Left renal cortex interstitium (tissue), 4 donors: ENCODE measurements around the gene PRDM16. TPM values are rescaled to one million over a fixed set of nuclear protein-coding genes. Genes with fewer than 3 reads are reported as not detected.
"Not testable (repeated sequence)": the region's sequence is repeated elsewhere in the genome, so short reads cannot be mapped to it uniquely, and the experiment has no call there.

ENCODE experiments used
- DNase-seq, 4 donors: peaks; one replicate each; pipeline ENCODE4 v3.0.0-alpha.2; 2013; ENCODE audit warnings: low read depth in 4 of 4, low spot score in 2 of 4, missing footprints in 1 of 4
- polyA plus RNA-seq, 4 donors: library from polyadenylated mRNA; unstranded; fragments of 120-200 nt; gene quantifications; one replicate each; pipeline ENCODE4 v1.2.1, GENCODE V29; 2013; ENCODE audit not compliant: insufficient read length in 4 of 4

Gene PRDM16
- polyA plus RNA-seq, 4 donors, result 4.9 to 12.5 (median 7.0) TPM

DNA sequence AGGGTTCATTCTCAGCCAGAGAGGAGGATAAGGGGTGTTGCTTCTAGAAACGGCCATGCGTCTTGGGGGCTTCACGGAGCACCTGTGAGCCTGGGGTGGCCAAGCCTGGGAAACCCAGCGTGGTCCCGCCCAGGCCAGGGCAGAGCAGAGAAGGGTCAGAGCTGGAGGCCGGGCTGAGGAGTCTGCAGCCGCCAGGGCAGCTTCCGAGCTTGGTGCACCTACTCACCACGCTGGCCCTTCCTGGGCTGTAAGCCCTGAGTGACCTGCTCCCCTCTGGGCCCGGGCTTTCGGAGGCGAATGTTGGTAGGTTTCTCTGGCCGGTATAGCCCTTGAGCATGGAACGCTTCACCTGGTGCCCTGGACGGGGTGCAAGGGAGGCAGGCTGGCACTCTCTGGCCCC lies 215.7 kb downstream of the PRDM16 start:
- no peak for DNase-seq

DNA sequence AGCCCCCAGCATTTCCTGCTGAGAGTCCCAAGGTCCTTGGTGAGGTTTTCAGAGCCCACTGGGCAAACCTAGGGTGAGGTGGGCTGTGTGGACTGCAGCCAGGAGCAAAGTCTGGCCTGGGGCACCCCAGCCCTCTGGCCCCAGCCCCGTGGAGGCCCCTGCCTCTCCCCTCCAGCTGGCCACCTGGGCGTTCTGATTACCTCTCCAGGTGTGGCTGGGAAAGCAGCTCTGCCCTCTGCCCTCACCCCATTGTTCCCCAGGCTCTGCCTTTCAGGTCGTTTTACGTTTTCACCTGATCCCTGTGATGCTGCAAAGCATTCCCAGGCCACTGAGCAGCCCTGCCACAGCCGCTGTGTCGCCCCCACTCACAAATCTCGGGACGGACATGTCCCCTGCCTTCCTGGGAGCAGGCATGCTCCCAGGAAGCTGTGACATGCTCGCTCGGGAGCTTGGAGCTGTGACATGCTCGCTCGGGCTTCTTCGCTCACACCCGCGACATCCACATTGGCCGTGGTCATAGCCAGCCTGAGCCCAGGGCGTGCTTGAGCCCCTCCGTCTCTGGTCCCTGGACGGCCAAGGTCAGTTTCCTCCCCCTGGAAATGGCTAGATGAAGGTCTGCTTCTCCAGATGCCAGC lies 216.2 kb downstream of the PRDM16 start:
- DNase-seq, result no peak

DNA sequence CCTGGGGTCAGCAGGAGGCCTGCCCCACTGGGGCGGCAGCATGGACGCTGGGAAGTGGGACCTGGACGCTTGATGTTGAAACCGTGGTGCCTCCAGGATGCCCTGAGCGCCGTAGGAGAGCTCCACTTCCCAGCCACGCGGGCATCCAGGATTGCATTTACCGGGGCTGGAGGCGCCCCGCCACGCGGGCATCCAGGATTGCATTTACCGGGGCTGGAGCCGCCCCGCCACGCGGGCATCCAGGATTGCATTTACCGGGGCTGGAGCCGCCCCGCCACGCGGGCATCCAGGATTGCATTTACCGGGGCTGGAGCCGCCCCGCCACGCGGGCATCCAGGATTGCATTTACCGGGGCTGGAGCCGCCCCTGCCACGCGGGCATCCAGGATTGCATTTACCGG lies 218.1 kb downstream of the PRDM16 start:
- DNase-seq, result not testable (repeated sequence)

DNA sequence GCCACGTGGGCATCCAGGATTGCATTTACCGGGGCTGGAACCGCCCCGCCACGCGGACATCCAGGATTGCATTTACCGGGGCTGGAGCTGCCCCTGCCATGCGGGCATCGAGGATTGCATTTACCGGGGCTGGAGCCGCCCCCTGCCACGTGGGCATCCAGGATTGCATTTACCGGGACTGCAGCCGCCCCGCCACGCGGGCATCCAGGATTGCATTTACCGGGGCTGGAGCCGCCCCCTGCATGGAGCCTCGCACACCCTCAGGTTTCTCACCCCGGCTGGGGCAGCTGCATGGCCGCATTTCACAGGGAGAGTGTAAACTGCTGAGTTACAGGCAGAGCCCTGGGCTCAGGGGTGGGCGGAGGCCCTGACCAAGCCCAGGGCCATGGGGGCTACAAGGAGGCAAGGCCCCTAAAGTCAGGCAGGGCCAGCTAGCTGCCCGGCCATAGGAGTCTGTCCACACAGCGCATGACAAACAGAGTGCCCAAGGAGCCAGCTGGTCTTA lies 218.7 kb downstream of the PRDM16 start:
- no peak for DNase-seq

DNA sequence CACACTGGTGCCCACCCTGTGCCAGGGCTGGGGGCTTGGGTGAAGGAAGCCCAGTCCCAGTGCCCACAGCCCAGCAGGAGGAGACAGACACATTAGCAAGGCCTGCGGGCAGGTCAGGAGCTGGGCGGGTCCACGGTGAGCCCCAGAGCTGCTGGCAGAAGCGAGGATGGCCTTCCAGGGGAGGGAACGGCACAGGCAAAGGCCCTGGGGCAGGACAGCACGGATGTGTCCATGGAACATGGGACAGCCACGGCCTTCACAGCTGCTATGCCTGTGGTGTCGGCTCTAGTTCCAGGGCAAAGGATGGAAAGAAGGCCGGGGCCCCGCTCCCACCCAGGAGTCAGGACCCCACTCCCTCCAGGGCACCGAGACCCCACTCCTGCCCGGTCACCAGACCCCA lies 220.5 kb downstream of the PRDM16 start:
- no peak for DNase-seq

DNA sequence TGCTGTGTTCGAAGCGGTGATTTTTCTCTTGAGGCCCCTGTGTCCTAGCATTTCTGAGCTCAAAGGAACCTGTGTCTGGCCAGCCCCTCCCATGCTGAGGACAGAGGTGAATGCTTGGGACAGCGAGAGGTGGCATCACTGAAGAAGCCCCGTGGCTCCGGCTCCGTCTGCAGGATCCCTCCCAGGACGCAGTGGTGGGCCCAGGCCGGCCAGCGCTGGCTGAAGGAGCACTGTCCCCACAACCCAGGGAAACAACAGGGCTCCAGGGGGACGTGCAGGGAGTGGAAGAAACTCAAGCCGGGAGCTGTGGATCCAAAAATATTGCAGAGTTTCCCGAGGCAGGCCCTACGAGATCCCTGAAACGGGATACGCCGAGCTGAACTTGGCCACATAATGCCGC lies 221.4 kb downstream of the PRDM16 start:
- no peak for DNase-seq

DNA sequence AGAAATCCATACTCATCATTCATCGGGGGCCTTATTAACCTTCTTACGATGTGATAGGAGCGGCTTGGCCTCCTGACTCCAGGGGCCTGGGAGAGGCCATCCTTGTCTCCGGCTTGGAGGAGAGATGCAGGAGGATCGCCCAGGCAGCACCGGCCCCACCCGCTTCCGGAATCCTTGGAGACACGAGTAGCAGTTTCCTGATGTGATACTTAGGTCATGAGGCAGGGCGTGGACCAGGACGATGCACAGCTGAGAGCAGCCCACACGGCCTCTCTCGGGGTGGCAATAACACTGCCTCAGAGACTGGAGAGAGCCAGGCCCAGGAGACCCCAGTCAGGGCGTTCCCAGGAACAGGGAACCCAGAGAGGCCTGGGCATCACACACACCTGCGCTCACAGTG lies 221.9 kb downstream of the PRDM16 start:
- DNase-seq, result no peak

DNA sequence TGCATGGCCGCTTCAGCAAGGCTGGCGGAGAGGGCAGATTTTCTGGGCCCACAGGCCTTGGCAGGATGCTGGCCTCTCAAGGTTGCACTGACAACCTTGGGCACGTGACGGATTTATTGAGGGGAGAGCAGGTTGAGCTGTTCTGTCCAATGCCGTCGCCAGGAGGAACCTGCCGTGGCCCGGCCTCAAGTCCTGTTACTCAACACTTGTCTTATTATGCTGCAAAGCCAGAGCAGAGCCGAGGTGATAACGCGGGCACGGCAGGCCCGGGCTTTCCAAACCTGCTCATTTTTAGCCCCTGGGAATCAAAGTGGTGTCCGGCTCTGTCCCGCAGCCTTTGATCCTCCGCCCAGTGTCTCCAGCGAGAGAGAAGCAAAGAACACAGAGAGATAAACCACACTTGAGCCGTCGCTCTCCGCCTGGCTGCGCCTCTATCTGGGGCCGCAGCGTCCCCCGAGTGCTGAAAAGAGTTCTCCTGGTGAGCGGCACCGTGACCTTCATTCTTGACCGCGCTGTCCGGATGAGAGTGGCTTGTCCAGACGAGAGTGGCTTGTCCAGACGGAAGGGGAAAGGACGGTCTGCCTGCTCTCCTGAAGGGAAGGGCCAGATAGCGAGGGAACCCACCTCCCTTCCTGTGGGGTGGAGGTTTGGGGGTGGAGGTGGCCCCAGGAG lies 223.2 kb downstream of the PRDM16 start:
- no peak for DNase-seq

DNA sequence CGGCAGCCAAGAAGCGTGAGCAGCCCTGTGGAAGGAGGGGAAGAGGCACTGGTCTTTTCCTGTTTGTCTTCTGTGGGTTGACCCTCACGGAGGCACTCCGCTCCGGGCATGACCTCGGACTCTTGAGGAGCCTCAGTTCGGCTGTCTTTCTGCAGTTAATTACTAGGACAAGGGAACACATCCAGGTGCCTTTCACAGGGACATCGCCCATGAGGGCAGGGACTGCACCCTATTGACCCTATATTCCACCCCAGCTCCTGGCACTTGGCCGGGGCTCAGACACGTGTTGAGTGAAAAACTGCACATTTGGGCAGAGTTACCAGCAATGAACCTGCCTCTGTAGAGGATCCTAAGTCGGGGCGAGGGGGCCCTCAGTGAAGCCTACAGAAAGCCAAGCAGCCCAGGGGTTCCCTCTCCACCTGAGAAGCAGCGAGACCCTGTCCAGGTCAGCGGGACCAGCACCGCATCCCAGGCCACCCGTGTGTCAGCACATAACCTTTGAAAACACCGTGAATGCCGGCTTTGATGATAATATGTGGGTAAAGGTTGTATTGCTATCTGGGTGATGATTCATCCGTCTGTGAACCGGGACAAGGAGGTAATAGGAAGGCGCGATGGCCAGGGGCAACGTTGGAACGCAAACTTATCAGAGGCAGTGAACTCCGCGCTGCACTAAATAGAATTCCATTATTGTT lies 224.0 kb downstream of the PRDM16 start:
- DNase-seq, result no peak

DNA sequence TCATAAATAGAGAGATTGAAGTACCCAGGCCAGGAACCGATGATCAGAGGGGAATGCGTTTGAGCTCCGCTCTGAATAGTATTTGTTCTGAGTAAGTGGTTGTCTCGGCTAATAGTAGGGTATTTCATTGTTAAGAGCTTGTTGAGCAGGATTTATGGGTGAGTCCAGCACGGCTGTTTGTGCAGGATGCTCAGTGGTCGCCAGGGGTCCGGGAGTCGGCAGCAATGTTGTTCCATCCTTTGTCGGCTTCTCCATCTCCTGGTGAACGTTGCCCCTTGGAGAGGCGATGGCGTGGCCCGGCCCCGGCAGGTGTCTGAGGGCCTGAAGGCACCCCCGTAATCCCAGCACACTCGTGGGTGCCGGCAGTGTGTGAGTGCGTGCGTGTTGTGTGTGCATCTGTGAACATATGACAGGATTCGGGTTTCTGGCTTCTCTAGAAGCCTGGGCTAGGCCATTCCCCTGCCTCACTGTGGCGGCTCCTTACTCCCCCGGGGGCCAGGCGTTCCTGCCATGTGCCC lies 224.6 kb downstream of the PRDM16 start:
- DNase-seq, result no peak

DNA sequence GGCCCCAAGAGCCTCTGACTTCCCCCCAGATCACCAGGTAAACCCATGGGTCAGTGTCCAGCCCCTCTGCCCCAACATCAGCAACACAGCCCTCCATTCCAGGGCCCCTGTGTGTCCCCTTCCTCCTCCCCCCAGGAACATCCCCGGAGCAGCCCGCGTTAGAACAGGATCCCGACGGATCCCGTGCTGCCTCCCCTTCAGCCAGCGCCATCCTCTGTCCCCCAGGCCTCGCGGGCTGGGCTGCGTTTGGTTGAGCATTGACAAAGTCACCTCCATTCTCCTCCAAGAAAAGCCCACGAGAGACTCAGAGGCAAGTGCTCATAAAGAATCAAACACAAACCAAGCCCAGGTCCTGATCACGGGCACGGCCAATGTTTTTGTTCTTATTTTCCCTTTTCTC lies 225.4 kb downstream of the PRDM16 start:
- no peak for DNase-seq

DNA sequence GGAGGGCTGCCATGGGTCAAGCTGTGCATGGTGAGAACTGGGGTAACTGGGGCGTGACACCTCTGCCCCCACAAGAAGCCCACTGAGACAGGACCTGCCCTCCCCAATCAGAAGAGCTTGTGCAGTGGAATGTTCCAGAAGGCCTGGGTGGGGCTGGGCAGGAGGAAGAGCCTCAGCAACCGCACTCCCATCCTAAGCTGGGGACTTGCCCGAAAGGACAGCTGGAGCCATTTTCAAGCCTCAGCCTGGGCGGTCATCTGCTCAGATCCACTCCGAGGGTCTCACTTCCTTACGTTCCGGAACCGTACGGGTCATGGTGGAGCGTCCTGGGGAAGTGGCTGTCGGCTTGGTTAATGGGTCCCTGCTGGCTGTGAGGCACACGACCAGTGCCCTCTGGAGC lies 226.8 kb downstream of the PRDM16 start:
- no peak for DNase-seq

DNA sequence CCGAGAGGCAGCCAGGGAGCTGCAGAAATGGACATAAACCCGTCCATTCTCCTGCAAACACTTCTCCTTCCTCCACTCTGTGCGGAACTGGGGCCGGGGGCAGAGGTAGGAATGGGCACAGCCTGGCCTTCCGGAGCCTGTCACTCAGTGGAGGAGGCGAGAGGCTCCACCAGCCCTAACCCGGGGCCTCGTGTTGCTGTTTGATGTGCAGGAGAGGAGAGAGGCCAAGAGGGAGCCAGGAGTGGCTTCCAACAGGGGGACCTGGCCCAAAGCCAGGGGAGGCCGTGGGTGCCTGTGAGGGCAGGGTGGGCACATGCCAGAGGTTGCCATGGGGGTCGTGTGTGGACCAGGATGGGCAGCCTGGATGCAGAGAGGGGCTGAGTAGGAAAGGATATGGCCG lies 227.3 kb downstream of the PRDM16 start:
- DNase-seq, result no peak

DNA sequence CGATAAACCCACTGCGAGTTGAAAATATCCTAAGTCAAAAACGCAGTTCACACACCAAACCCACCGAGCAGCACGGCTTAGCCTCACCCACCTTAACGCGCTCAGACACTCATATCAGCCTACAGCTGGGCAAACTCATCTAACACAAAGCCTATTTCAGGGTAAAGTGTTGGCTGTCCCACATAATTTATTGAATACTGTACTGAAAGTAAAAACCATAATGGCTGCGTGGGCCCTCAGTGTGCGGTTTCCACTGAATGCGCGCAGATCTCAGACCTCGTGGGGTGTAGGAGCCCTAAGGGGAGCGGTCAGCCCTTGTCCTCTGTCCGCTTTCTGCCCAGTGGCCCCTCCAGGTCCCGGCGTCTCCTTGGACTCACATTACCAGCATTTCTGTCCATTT lies 227.8 kb downstream of the PRDM16 start:
- no peak for DNase-seq

DNA sequence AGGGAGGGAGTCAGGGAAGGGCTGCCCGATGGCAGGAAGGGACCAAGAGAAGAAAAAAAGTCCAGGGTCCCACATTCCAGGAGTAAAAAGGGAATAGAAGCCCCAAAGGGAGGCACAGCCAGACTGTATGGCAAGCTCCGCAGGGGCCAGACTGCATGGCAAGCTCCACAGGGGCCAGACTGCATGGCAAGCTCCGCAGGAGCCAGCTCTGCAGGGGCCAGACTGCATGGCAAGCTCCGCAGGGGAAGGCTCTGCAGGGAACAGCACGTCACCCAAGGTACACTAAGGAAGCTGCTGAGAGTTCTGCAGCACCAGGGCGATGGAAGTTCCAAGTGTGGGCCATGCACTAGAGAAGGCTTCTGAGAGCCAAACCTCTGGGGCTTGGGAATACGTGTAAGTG lies 228.8 kb downstream of the PRDM16 start:
- no peak for DNase-seq

DNA sequence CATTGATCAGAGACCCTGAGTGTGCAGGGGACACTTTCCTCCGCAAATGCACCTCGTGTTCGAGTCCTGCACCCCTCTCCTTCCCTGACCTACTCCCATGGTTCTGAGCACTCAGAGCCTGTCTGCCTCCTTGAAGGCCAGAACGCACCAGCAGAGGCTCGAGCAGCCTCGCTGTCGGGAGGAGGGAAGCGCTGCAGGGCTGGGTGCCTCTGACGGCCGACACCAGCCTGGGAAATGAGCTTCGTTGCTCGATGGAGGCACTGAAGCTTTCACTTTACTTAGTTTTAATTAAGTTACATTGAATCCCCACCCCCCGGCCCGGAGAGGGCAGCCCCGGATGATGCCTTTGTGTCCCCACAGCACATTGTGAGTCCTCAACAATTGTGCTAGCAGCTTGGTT lies 229.2 kb downstream of the PRDM16 start:
- no peak for DNase-seq

DNA sequence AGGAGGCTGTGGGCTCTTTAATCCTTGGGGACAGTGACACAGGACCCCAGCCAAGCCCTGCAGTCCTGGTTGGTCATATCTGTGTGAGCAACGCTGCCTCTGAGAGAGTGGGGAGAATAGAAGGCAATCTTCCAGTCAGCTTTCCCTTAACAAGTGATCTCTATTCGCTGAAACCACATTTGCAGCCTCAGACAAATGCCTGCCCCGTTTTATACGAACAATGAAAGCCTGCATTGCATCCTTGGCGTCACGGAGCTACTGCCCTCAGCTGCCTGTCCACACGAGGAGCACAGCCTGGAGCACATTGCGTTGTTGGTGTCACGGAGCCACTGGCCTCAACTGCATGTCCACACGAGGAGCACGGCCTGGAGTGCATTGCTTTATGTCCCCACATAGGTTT lies 235.2 kb downstream of the PRDM16 start:
- DNase-seq, result no peak

DNA sequence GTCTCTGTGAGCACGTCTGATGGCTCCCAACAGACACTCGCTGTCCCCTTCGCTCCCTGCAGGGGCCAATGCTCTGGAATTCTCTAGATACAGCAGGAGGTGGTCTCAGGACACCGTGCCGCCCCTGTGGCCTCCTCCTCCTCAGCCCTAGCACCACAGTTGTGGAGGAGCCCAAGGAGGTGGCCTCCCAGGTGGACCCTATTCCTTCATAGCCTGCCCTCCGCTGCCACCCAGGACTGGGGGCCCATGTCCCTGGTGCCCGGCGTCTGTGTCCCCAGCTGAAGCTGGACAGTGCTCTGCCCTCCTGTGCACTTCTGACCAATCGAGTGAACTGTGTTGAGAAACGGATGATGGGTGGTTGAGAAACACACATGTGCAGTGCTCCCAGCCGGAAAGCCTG lies 235.7 kb downstream of the PRDM16 start:
- no peak for DNase-seq

DNA sequence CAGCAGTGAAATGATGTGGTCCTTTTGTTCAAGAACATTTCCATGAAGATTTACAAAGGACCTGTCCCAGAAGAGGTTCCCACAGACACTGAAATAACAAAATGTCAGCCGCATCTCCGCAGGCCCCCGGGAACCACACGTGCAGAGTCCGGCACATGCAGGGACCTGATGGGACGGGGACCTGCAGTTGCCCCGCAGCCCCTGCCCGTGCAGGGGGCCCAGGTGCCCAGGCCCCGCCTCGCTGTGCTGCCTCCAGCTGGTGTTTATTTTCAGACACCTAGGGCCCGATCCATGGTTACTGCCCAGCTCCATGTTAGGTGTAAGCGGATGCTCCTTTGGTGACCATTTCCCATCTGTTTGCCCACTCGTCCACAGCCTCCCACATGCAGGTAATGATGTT lies 236.2 kb downstream of the PRDM16 start:
- DNase-seq, result no peak

DNA sequence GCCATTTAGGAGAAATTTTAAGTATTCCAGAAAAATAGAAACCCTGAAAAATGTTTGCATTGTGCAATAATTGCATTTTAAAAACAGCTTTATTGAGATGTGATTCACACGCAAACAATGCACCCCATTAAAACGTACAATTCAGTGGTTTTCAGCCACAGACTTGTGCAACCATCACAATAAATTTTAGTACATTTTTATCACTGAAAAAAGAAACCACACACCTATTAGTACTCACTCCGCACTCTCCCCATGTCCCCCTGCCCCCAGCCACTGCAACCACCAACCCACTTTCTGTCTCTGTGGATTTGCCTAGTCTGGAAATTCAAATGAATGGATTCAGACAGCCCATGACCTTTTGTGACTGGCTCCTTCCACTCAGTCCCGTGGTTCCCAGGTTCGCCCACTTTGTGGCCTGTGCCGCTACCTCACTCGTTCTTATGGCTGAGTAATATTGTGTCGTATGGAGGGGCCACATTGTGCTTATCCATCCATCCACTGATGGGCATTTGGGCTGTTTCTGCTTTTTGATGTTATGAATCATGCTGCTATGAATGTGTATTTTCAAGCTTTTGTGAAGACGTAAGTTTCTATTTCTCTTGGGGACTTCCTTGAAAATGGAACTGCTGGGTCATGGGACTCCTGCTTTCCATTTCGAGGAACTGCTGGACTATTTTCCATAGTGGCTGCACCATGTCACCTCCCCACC lies 237.7 kb downstream of the PRDM16 start:
- no peak for DNase-seq

DNA sequence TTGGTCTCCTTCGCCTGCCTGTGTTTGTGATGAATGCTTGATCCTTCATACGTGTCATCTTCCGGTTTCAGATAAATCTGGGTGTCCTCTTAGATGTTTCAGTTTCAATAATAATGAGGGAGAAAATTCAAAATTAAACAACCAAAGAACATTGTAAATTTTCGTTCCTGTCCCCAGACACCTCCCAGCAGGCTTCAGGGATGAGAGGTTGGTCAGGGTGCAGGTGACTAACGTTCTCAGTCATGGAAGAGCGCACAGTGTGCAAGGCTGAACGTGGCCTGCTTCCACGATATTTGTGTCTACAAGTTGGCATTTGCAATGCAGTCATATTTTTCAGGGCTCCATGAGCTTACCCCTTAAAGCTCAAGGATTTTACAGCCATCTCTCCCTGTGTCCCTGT lies 238.4 kb downstream of the PRDM16 start:
- DNase-seq, result no peak
